ENCODE measurements around the gene PIGU. TPM values are rescaled to one million over a fixed set of nuclear protein-coding genes. Genes with fewer than 3 reads are reported as not detected.

The PIGU gene
- total and polyA plus RNA-seq, 2 donors (not counting 3 experiments of a cell fraction or from before 2014, with no cell fraction given) = 20.3 to 81.8 TPM

DNA sequence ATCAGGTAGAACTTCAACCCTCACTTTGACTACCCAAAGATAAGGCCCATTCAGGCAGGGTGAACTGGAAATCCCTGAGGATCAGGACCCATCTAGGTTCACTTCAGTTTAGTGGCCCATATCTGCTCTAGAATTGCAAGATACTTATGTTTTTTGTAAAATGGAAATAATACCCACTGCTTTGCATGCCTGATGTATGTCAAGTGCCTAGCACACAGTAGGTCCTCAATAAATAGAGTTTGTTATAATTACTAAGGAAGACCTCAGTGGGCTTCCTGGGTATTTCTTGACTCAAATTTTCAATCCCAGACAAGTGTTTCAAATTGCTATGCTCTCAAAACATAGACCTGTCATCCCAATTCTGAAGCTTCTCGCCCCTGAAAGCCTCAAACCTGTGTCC lies 32.5 kb downstream of the PIGU start:
- intact Hi-C loops (cut with micrococcal nuclease) = no loop called here

More for the DNA sequence above, 32.5 kb downstream of the PIGU start:
- no TSS peak for BruUV-seq (replicated peaks)
- Histone ChIP-seq H3K9me3 (replicated peaks; ENCODE audit: control insufficient read depth, insufficient read depth, low read length) (no peaks in the 10 kb centered on the region), H3K4me1 (ENCODE audit: control insufficient read depth, extremely low read depth, insufficient read depth, low read length) (no peaks in the 10 kb centered on the region), H3K4me3 (replicated peaks in 1 of 3; ENCODE audit: insufficient read depth in 1 of 3, low read depth in 1 of 3, low read length in 3 of 3) (no peak overlapping the region), H2AFZ (ENCODE audit: low read depth, low read length) (no peak overlapping the region), H3K27ac (ENCODE audit: insufficient read depth, low read depth, low read length) (no peak overlapping the region), H3K9me1 (replicated peaks; ENCODE audit: control insufficient read depth, extremely low read depth, insufficient read depth, low read length) (no peaks in the 10 kb centered on the region), H3K36me3 (ENCODE audit: control insufficient read depth in 2 of 2, extremely low read depth in 1 of 2, insufficient read depth in 2 of 2, low read length in 2 of 2) (peaks cover 0 to 2% of the 10 kb centered on the region in 2 experiments), H3K9ac (replicated peaks; ENCODE audit: extremely low read depth, insufficient read depth, low read length) (no peak overlapping the region), H4K20me1 (replicated peaks; ENCODE audit: control insufficient read depth, extremely low read depth, insufficient read depth, low read length) (no peaks in the 10 kb centered on the region), H3K27me3 (ENCODE audit: control insufficient read depth in 2 of 2, insufficient read depth in 2 of 2, low read length in 2 of 2) (no peaks in the 10 kb centered on the region), H3K4me2 (ENCODE audit: insufficient read depth, low read length) (no peak overlapping the region), H3K79me2 (ENCODE audit: control insufficient read depth, insufficient read depth, low read length) (no peaks in the 10 kb centered on the region)
- FAIRE-seq (no peak), DNase-seq (ENCODE audit: low read depth, low spot score) (no peak)
- dilution Hi-C loops (cut with MboI; ENCODE audit: extremely low pct_ligation_motif_present, low sequenced_read_pairs) = no loop called here
- ChIA-PET CTCF (interaction anchor here (1.6 kb wide), 1 partner anchor 19 kb away, joined by 5 read pairs; no protein-coding TSS in a partner anchor), POLR2A (interaction anchor here (0.7 kb wide), 1 partner anchor 89 kb away, joined by 3 read pairs; no protein-coding TSS in a partner anchor)
- TF ChIP-seq JUN (IDR thresholded peaks at IDR 0.05; ENCODE audit: borderline replicate concordance, insufficient read depth, insufficient read length, low read depth) (no peak), MYC (IDR thresholded peaks at IDR 0.05; ENCODE audit: low read depth, low read length) (no peak), EZH2 (IDR thresholded peaks at IDR 0.05; ENCODE audit: borderline replicate concordance, low read depth, low read length, severe bottlenecking) (no peak), FOS (IDR thresholded peaks at IDR 0.05; ENCODE audit: borderline replicate concordance, insufficient read depth, low read length) (no peak), POLR2A (IDR thresholded peaks at IDR 0.05; ENCODE audit: low read depth, low read length) (no peak), POLR2AphosphoS5 (IDR thresholded peaks at IDR 0.05; ENCODE audit: insufficient read depth, low read depth, low read length) (no peak), GATA2 (IDR thresholded peaks at IDR 0.05; ENCODE audit: insufficient read depth, insufficient read length, low read depth, low read length) (no peak)
- TF ChIP-seq, protein P1, sequence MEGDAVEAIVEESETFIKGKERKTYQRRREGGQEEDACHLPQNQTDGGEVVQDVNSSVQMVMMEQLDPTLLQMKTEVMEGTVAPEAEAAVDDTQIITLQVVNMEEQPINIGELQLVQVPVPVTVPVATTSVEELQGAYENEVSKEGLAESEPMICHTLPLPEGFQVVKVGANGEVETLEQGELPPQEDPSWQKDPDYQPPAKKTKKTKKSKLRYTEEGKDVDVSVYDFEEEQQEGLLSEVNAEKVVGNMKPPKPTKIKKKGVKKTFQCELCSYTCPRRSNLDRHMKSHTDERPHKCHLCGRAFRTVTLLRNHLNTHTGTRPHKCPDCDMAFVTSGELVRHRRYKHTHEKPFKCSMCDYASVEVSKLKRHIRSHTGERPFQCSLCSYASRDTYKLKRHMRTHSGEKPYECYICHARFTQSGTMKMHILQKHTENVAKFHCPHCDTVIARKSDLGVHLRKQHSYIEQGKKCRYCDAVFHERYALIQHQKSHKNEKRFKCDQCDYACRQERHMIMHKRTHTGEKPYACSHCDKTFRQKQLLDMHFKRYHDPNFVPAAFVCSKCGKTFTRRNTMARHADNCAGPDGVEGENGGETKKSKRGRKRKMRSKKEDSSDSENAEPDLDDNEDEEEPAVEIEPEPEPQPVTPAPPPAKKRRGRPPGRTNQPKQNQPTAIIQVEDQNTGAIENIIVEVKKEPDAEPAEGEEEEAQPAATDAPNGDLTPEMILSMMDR (IDR thresholded peaks at IDR 0.05; ENCODE audit: extremely low read depth in 1 of 2, insufficient read depth in 1 of 2, low read depth in 1 of 2, low read length in 2 of 2) = no peak
- TF ChIP-seq, protein P2, sequence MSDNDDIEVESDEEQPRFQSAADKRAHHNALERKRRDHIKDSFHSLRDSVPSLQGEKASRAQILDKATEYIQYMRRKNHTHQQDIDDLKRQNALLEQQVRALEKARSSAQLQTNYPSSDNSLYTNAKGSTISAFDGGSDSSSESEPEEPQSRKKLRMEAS (IDR thresholded peaks at IDR 0.05; ENCODE audit: insufficient read depth, insufficient read length) = no peak

All from endothelial cell of umbilical vein (primary cell).